K562 (cell line): ENCODE measurements around the gene TOX2. TPM values are rescaled to one million over a fixed set of nuclear protein-coding genes. Genes with fewer than 3 reads are reported as not detected.

Experiments used
- ATAC-seq: fragments of 200-7000 bp; cut with Tn5 transposase; 3 replicates; pipeline ENCODE4 v1.9.1; 2020; ENCODE audit warnings: moderate library complexity
- BruUV-seq: library from RNA; stranded (reverse); fragments of 400-500 nt; replicated peaks from 2 replicates; lab custom pipeline; 2021; lab: Mats Ljungman, UMichigan
- CTCF ChIA-PET: fragments of 300-600 bp; formaldehyde crosslinking; extraction: SDS; loops from one replicate; lab custom pipeline; 2021; ENCODE audit warnings: low intra/inter-chr PET ratio; lab: Yijun Ruan, JAX
- POLR2A ChIA-PET: fragments of 300-600, 350-650 bp; sonication (Branson Sonifier 250); formaldehyde crosslinking; extraction: SDS; loops from one replicate; lab custom pipeline; 2021; ENCODE audit warnings: antibody characterized with exemption, inconsistent platforms; lab: Yijun Ruan, JAX
- DNase-seq, 4 experiments: peaks; one replicate each; pipeline versions ENCODE4 v3.0.0 to v3.0.0-alpha.2; 2011 to 2018; ENCODE audit warnings: low spot score in 3 of 4, mixed read lengths in 3 of 4; ENCODE audit errors: extremely low read depth in 1 of 4
- FAIRE-seq: peaks from 2 replicates; lab custom pipeline; 2011; peaks lifted over from hg19 to GRCh38; lab: Jason Lieb, UNC
- H2AFZ ChIP-seq: 2 replicates; pipeline ENCODE4 v1.6.0; 2011; ENCODE audit warnings: low read depth, low read length, control low read depth, inconsistent platforms
- H3K27ac ChIP-seq: fragments of 200-600 bp; 3 replicates; pipeline ENCODE4 v1.8.0; 2011; ENCODE audit warnings: low read depth, mild to moderate bottlenecking, control low read depth, inconsistent platforms, low read length, moderate library complexity, mixed read lengths; ENCODE audit errors: extremely low read depth
- H3K27me3 ChIP-seq, 2 experiments: fragments of 300-600 bp in 1 of 2; 2 replicates in 1 of 2; 3 replicates in 1 of 2; pipeline versions ENCODE4 v1.6.0 to v1.8.0; 2011; ENCODE audit warnings: inconsistent platforms in 2 of 2, low read length in 2 of 2, mild to moderate bottlenecking in 1 of 2, mixed read lengths in 1 of 2, moderate library complexity in 1 of 2; ENCODE audit not compliant: control insufficient read depth in 2 of 2, insufficient read depth in 2 of 2
- H3K36me3 ChIP-seq: fragments of 300-600 bp; 3 replicates; pipeline ENCODE4 v1.8.0; 2011; ENCODE audit warnings: mild to moderate bottlenecking, low read length, inconsistent platforms; ENCODE audit not compliant: control insufficient read depth, insufficient read depth
- H3K4me1 ChIP-seq, 2 experiments: fragments of 200-600 bp in 1 of 2; replicated peaks in 1 of 2; 2 replicates in 1 of 2; 3 replicates in 1 of 2; pipeline versions ENCODE4 v1.5.1 to v1.8.0; 2011; ENCODE audit warnings: inconsistent platforms in 2 of 2, low read length in 2 of 2, mild to moderate bottlenecking in 1 of 2, mixed read lengths in 1 of 2, moderate library complexity in 1 of 2; ENCODE audit not compliant: control insufficient read depth in 2 of 2, insufficient read depth in 2 of 2
- H3K4me2 ChIP-seq: 2 replicates; pipeline ENCODE4 v1.6.1; 2011; ENCODE audit warnings: low read length, control low read depth, inconsistent platforms, mixed read lengths; ENCODE audit not compliant: insufficient read depth
- H3K4me3 ChIP-seq: fragments of 200-600 bp; sonication (generic), shearing (Covaris generic); 2 replicates; pipeline ENCODE4 v1.5.1; 2016; ENCODE audit warnings: control low read depth, inconsistent platforms
- H3K79me2 ChIP-seq: fragments of 200-600 bp; 3 replicates; pipeline ENCODE4 v1.8.0; 2011; ENCODE audit warnings: low read length, inconsistent platforms; ENCODE audit not compliant: control insufficient read depth, insufficient read depth
- H3K9ac ChIP-seq, 2 experiments: 2 replicates each; pipeline versions ENCODE4 v1.6.0 to v1.6.1; 2011; ENCODE audit warnings: low read depth in 2 of 2, low read length in 2 of 2, control low read depth in 1 of 2, inconsistent platforms in 1 of 2, mild to moderate bottlenecking in 1 of 2, mixed read lengths in 1 of 2; ENCODE audit not compliant: insufficient read depth in 1 of 2
- H3K9me1 ChIP-seq: one replicate; pipeline ENCODE4 v1.6.0; 2011; ENCODE audit warnings: inconsistent platforms, mild to moderate bottlenecking, low read length, moderate library complexity; ENCODE audit not compliant: control insufficient read depth, insufficient read depth
- H3K9me3 ChIP-seq: replicated peaks from 2 replicates; pipeline ENCODE4 v1.5.1; 2011; ENCODE audit warnings: low read depth, low read length, inconsistent platforms; ENCODE audit not compliant: control insufficient read depth, insufficient read depth
- H4K20me1 ChIP-seq: replicated peaks from 2 replicates; pipeline ENCODE4 v1.6.1; 2011; ENCODE audit warnings: low read length, inconsistent platforms, mixed read lengths; ENCODE audit not compliant: control insufficient read depth, insufficient read depth
- SETDB1 ChIP-seq: IDR thresholded peaks from one replicate; pipeline ENCODE4 v1.6.1; 2012; ENCODE audit warnings: low read length, control low read depth, inconsistent platforms
- TAL1 ChIP-seq: fragments of 450-650 bp; IDR thresholded peaks from 2 replicates; pipeline ENCODE4 v1.6.1; 2016; ENCODE audit warnings: mild to moderate bottlenecking
- TFAM ChIP-seq: fragments of 250-450 bp; sonication (Bioruptor Pico); conservative IDR thresholded peaks from 2 replicates; pipeline ENCODE4 v1.5.0; 2021; ENCODE audit warnings: mild to moderate bottlenecking, moderate library complexity
- THAP12 ChIP-seq: fragments of 250-450 bp; sonication (Bioruptor Pico); IDR thresholded peaks from 2 replicates; pipeline ENCODE4 v1.9.0; 2021; ENCODE audit warnings: mild to moderate bottlenecking, inconsistent platforms
- ZNF146 ChIP-seq: IDR thresholded peaks from one replicate; pipeline ENCODE4 v1.6.1; 2018; ENCODE audit warnings: missing compliant biosample characterization; ENCODE audit not compliant: unreplicated experiment
- ZNF780A ChIP-seq: fragments of 250-450 bp; sonication (Bioruptor Pico); IDR thresholded peaks from 2 replicates; pipeline ENCODE4 v1.5.0; 2021; ENCODE audit warnings: mild to moderate bottlenecking
- WGBS: fragments of 100-300 bp; shearing (Covaris generic); methylation state at CpG from one replicate; pipeline ENCODE4 v1.1.6; 2016; ENCODE audit warnings: low coverage, mixed read lengths; ENCODE audit not compliant: insufficient coverage; ENCODE audit errors: missing lambda C conversion rate; 5-methylcytosine and 5-hydroxymethylcytosine counted together
- in situ Hi-C: fragments of 300-500 bp; cut with MboI; formaldehyde crosslinking; loops from 4 replicates; pipeline ENCODE4 v1.15.0; 2018; ENCODE audit warnings: inconsistent platforms, mixed read lengths
- intact Hi-C: fragments of 100-400 bp; cut with micrococcal nuclease; formaldehyde crosslinking; loops from 2 replicates; pipeline ENCODE4 v1.14.2; 2022
- polyA plus RNA-seq, 8 experiments: library from polyadenylated mRNA; depleted of rRNA in 4 of 8; stranded (reverse) in 5 of 8; unstranded in 3 of 8; fragments of >200 nt; fragmentation: Nextera tagmentation in 2 of 8; fragmentation: Illumina TruSeq in 1 of 8; extraction: Ambion mirVana in 2 of 8; extraction: Trizol in 1 of 8; gene quantifications; 2 replicates each; pipeline versions ENCODE4 v1.2.1 to v1.2.3, GENCODE V29; 2011 to 2014; ENCODE audit warnings: inconsistent platforms in 1 of 8, missing spikeins in 1 of 8
- total RNA-seq, 7 experiments: library from RNA; depleted of rRNA in 6 of 7; stranded (reverse); fragments of >200 nt in 6 of 7; fragmentation: Illumina TruSeq in 2 of 7; extraction: Trizol in 2 of 7; gene quantifications; 2 replicates each; pipeline versions ENCODE4 v1.2.1 to v1.2.3, GENCODE V29; 2011 to 2021; ENCODE audit warnings: low replicate concordance in 1 of 7

Gene TOX2
- total and polyA plus RNA-seq, 9 of the 15 experiments (the other 6 are each of a cell fraction or from before 2014, with no cell fraction given), result not detected

GRCh38 chr20:44068316-44069201 is 153.9 kb downstream of the TOX2 start:
- FAIRE-seq (no peak), ATAC-seq (no peak; the same call in 2 of the 3 replicates), DNase-seq (peak in 2 of 4 experiments; percentile 19 to 35)
- in situ Hi-C loops, result no loop called here
- no peak overlapping the region for H3K27ac ChIP-seq
- H3K4me2 ChIP-seq, result no peak overlapping the region
- H3K4me1 ChIP-seq, result no peaks in the 10 kb centered on the region
- no peaks in the 10 kb centered on the region for H3K9me3 ChIP-seq
- POLR2A ChIA-PET, result interaction anchor here (0.6 to 1.3 kb wide), 3 partner anchors 9 to 302 kb away, joined by 3 to 4 read pairs (median 4); no protein-coding TSS in a partner anchor
- intact Hi-C loops, result no loop called here
- H3K9me1 ChIP-seq, result peaks cover 3% of the 10 kb centered on the region
- no TSS peak for BruUV-seq
- H2AFZ ChIP-seq, result no peak overlapping the region
- H3K9ac ChIP-seq, result no peak overlapping the region
- 0 out of 2 replicates have a peak, but pooled peaks cover 6% of the 10 kb centered on the region for H4K20me1 ChIP-seq
- CTCF ChIA-PET, result no interaction called here
- no peaks in the 10 kb centered on the region for H3K79me2 ChIP-seq
- TF ChIP-seq SETDB1, result no peak
- no peak for TF ChIP-seq ZNF780A
- TF ChIP-seq ZNF146 (CRISPR knock-in tag), result no peak
- no peak for TF ChIP-seq THAP12 (CRISPR knock-in tag)
- no peak for TF ChIP-seq TFAM (CRISPR knock-in tag)
- no peak for TF ChIP-seq TAL1
- TF ChIP-seq, all 486 proteins: peak for 0
- Histone ChIP-seq H3K4me3 (no peak overlapping the region), H3K27me3 (peaks cover 40 to 85% of the 10 kb centered on the region in 2 experiments), H3K36me3 (no peaks in the 10 kb centered on the region)
- WGBS, result 13% methylated on average over 29 of the region's 30 CpGs
